H1 (cell line): Measurements from ENCODE around the gene LRRC14B. TPM values are rescaled to one million over a fixed set of nuclear protein-coding genes. Genes with fewer than 3 reads are reported as not detected.

ENCODE experiments used
- CTCF ChIA-PET: fragments of 300-600 bp; sonication (Branson Sonifier 250); formaldehyde crosslinking; loops from one replicate; lab custom pipeline; 2021; ENCODE audit not compliant: partially characterized antibody; lab: Charles Lee
- POLR2A ChIA-PET: fragments of 300-600 bp; sonication (Branson Sonifier 250); formaldehyde crosslinking; loops from one replicate; lab custom pipeline; 2021; ENCODE audit warnings: inconsistent platforms; ENCODE audit not compliant: partially characterized antibody; lab: Charles Lee
- DNase-seq, 2 experiments: peaks; one replicate each; pipeline versions ENCODE4 v3.0.0 to v3.0.0-alpha.2; 2010 to 2022; ENCODE audit warnings: low spot score in 2 of 2, low read depth in 1 of 2, mixed read lengths in 1 of 2
- FAIRE-seq: peaks from 2 replicates; lab custom pipeline; 2011; peaks lifted over from hg19 to GRCh38; lab: Jason Lieb, UNC
- H2AFZ ChIP-seq: 2 replicates; pipeline ENCODE4 v1.8.1; 2012; ENCODE audit warnings: low read length, inconsistent platforms
- H2AK5ac ChIP-seq: 2 replicates; pipeline ENCODE4 v1.6.1; 2013; ENCODE audit warnings: low read depth, low read length
- H2BK120ac ChIP-seq: replicated peaks from 2 replicates; pipeline ENCODE3; 2013; ENCODE audit warnings: low read depth, low read length, inconsistent platforms
- H2BK12ac ChIP-seq: 2 replicates; pipeline ENCODE4 v1.6.1; 2013; ENCODE audit warnings: low read depth, low read length
- H2BK15ac ChIP-seq: 2 replicates; pipeline ENCODE4 v1.6.1; 2013; ENCODE audit warnings: low read length
- H2BK20ac ChIP-seq: 2 replicates; pipeline ENCODE4 v1.6.1; 2013; ENCODE audit warnings: low read length
- H2BK5ac ChIP-seq: 2 replicates; pipeline ENCODE4 v1.6.1; 2013; ENCODE audit warnings: low read depth, low read length
- H3K14ac ChIP-seq: 2 replicates; pipeline ENCODE4 v1.6.1; 2013; ENCODE audit warnings: inconsistent platforms; ENCODE audit not compliant: insufficient read length
- H3K18ac ChIP-seq: 2 replicates; pipeline ENCODE4 v1.6.1; 2013; ENCODE audit warnings: low read length; ENCODE audit errors: extremely low read depth
- H3K23ac ChIP-seq: 2 replicates; pipeline ENCODE4 v1.6.1; 2013; ENCODE audit warnings: inconsistent platforms; ENCODE audit not compliant: insufficient read length
- H3K23me2 ChIP-seq: 2 replicates; pipeline ENCODE4 v1.6.1; 2013; ENCODE audit warnings: low read depth, low read length
- H3K27ac ChIP-seq: 2 replicates; pipeline ENCODE4 v1.6.1; 2011; ENCODE audit warnings: low read depth, low read length, inconsistent platforms
- H3K27me3 ChIP-seq, 4 experiments: replicated peaks in 1 of 4; 1 replicate in 1 of 4; 2 replicates in 3 of 4; pipeline versions ENCODE4 v1.6.1 to v1.8.1; 2011 to 2013; ENCODE audit warnings: low read length in 3 of 4, mild to moderate bottlenecking in 3 of 4, inconsistent platforms in 2 of 4, mixed read lengths in 2 of 4, moderate library complexity in 1 of 4; ENCODE audit not compliant: control insufficient read depth in 3 of 4, insufficient read depth in 3 of 4; ENCODE audit errors: extremely low read depth in 1 of 4
- H3K36me3 ChIP-seq, 4 experiments: 2 replicates each; pipeline versions ENCODE4 v1.6.1 to v1.8.1; 2011 to 2013; ENCODE audit warnings: mild to moderate bottlenecking in 4 of 4, low read length in 3 of 4, moderate library complexity in 2 of 4, control low read depth in 1 of 4, inconsistent platforms in 1 of 4; ENCODE audit not compliant: insufficient read depth in 4 of 4, control insufficient read depth in 2 of 4
- H3K4ac ChIP-seq: replicated peaks from 2 replicates; pipeline ENCODE3; 2013; ENCODE audit warnings: low read length, low read depth, mixed read lengths, inconsistent platforms; ENCODE audit not compliant: insufficient read length
- H3K4me1 ChIP-seq, 4 experiments: replicated peaks in 1 of 4; 1 replicate in 1 of 4; 2 replicates in 3 of 4; pipeline versions ENCODE4 v1.6.1 to v1.8.1; 2011 to 2013; ENCODE audit warnings: low read length in 3 of 4, inconsistent platforms in 2 of 4, mixed read lengths in 1 of 4; ENCODE audit not compliant: insufficient read depth in 4 of 4, control insufficient read depth in 3 of 4
- H3K4me2 ChIP-seq, 2 experiments: 2 replicates each; pipeline versions ENCODE4 v1.6.1 to v1.8.1; 2011 to 2013; ENCODE audit warnings: low read depth in 2 of 2, low read length in 2 of 2, control low read depth in 1 of 2, inconsistent platforms in 1 of 2, mild to moderate bottlenecking in 1 of 2; ENCODE audit not compliant: insufficient read depth in 1 of 2
- H3K4me3 ChIP-seq, 4 experiments: fragments of 200-600, 300-600 bp in 1 of 4; sonication (generic), shearing (Covaris generic), sonication (Bioruptor Twin) in 1 of 4; 2 replicates each; pipeline versions ENCODE4 v1.5.1 to v1.8.1; 2011 to 2016; ENCODE audit warnings: low read length in 4 of 4, low read depth in 3 of 4, control low read depth in 2 of 4, inconsistent platforms in 2 of 4, mild to moderate bottlenecking in 2 of 4, mixed read lengths in 1 of 4, moderate library complexity in 1 of 4; ENCODE audit not compliant: insufficient read depth in 2 of 4; ENCODE audit errors: extremely low read depth in 1 of 4
- H3K56ac ChIP-seq: replicated peaks from 2 replicates; pipeline ENCODE3; 2013; ENCODE audit warnings: low read depth, mild to moderate bottlenecking, mixed read lengths, low read length, inconsistent platforms; ENCODE audit not compliant: insufficient read length
- H3K79me1 ChIP-seq: 2 replicates; pipeline ENCODE4 v1.6.1; 2013; ENCODE audit warnings: low read depth, low read length, control low read depth
- H3K79me2 ChIP-seq, 2 experiments: 2 replicates each; pipeline versions ENCODE4 v1.6.1 to v1.8.1; 2012 to 2013; ENCODE audit warnings: low read length in 2 of 2, mild to moderate bottlenecking in 2 of 2, inconsistent platforms in 1 of 2; ENCODE audit not compliant: insufficient read depth in 2 of 2, control insufficient read depth in 1 of 2
- H3K9ac ChIP-seq, 4 experiments: replicated peaks in 1 of 4; 1 replicate in 1 of 4; 2 replicates in 3 of 4; pipeline versions ENCODE4 v1.6.1 to v1.8.1; 2011 to 2013; ENCODE audit warnings: low read depth in 3 of 4, low read length in 3 of 4, control low read depth in 2 of 4, mild to moderate bottlenecking in 2 of 4, moderate library complexity in 2 of 4, inconsistent platforms in 1 of 4; ENCODE audit errors: extremely low read depth in 1 of 4
- H3K9me3 ChIP-seq, 2 experiments: 2 replicates each; pipeline versions ENCODE4 v1.6.1 to v1.8.1; 2012 to 2013; ENCODE audit warnings: mild to moderate bottlenecking in 2 of 2, moderate library complexity in 2 of 2, control low read depth in 1 of 2, inconsistent platforms in 1 of 2, low read depth in 1 of 2, low read length in 1 of 2, mixed read lengths in 1 of 2; ENCODE audit not compliant: insufficient read depth in 2 of 2
- H4K20me1 ChIP-seq, 2 experiments: replicated peaks in 1 of 2; 2 replicates each; pipeline versions ENCODE3 to v1.8.1; 2011 to 2013; ENCODE audit warnings: inconsistent platforms in 2 of 2, low read length in 2 of 2, mild to moderate bottlenecking in 1 of 2; ENCODE audit not compliant: insufficient read depth in 2 of 2, control insufficient read depth in 1 of 2
- H4K5ac ChIP-seq: 2 replicates; pipeline ENCODE4 v1.6.1; 2013; ENCODE audit warnings: low read length, low read depth, mixed read lengths, inconsistent platforms; ENCODE audit not compliant: insufficient read length
- H4K8ac ChIP-seq: 2 replicates; pipeline ENCODE4 v1.8.0; 2013; ENCODE audit warnings: mild to moderate bottlenecking, moderate library complexity, low read length, inconsistent platforms; ENCODE audit not compliant: insufficient read depth; ENCODE audit errors: extremely low read depth
- H4K91ac ChIP-seq: replicated peaks from 2 replicates; pipeline ENCODE3; 2013; ENCODE audit warnings: low read length, mixed read lengths, inconsistent platforms; ENCODE audit not compliant: insufficient read length
- CBX8 ChIP-seq: fragments of 300-800, 300-1000 bp; sonication (generic); IDR thresholded peaks from 2 replicates; pipeline ENCODE4 v1.7.1; 2016; ENCODE audit warnings: low read depth, low read length, borderline replicate concordance
- CHD1 ChIP-seq: IDR thresholded peaks from 2 replicates; pipeline ENCODE4 v1.6.1; 2012; ENCODE audit warnings: low read depth, low read length, improper control_type of control experiment
- RNF2 ChIP-seq: fragments of 200-900, 300-1000 bp; sonication (generic); IDR thresholded peaks from 2 replicates; pipeline ENCODE4 v1.7.1; 2016; ENCODE audit warnings: borderline replicate concordance, low read depth, mild to moderate bottlenecking, antibody characterized with exemption, low read length; ENCODE audit not compliant: poor library complexity, severe bottlenecking; ENCODE audit errors: missing control alignments
- SIRT6 ChIP-seq: IDR thresholded peaks from one replicate; pipeline ENCODE4 v1.7.1; 2012; ENCODE audit warnings: low read length, inconsistent platforms
- WGBS, 2 experiments: shearing (Covaris generic) in 1 of 2; methylation state at CpG; one replicate each; pipeline versions ENCODE4 v1.1.6 to v1.1.7; 2013 to 2015; ENCODE audit warnings: low lambda C conversion rate in 2 of 2, mixed read lengths in 2 of 2, inconsistent platforms in 1 of 2, low coverage in 1 of 2, missing lambda C conversion rate in 1 of 2; ENCODE audit not compliant: insufficient replicate concordance in 2 of 2, insufficient coverage in 1 of 2, insufficient read length in 1 of 2; ENCODE audit errors: extremely low coverage in 1 of 2, missing lambda C conversion rate in 1 of 2; 5-methylcytosine and 5-hydroxymethylcytosine counted together
- polyA plus RNA-seq, 7 experiments: library from polyadenylated mRNA; depleted of rRNA in 3 of 7; stranded (reverse) in 5 of 7; unstranded in 2 of 7; fragments of >200 nt in 5 of 7; fragments of 200-250 nt in 2 of 7; gene quantifications; 1 replicate in 5 of 7; 2 replicates in 1 of 7; 4 replicates in 1 of 7; pipeline versions ENCODE4 v1.2.1 to v1.2.3, GENCODE V29; 2011 to 2013; ENCODE audit warnings: missing spikeins in 2 of 7, mixed read lengths in 2 of 7
- total RNA-seq: library from RNA; stranded (reverse); fragmentation: NEBNext Ultra II Directional; extraction: Animal tissue kit (Norgen Biotek cat#: 25700); gene quantifications from 2 replicates; pipeline ENCODE4 v1.2.1, GENCODE V29; 2021

LRRC14B gene
- total and polyA plus RNA-seq, 2 of the 8 experiments (the other 6 are each of a cell fraction or from before 2014, with no cell fraction given) = not detected

GRCh38 chr5:189976-190365 is 1.3 kb upstream of the LRRC14B start:
- H3K23me2 ChIP-seq = no peaks in the 10 kb centered on the region
- CTCF ChIA-PET = interaction anchor here (0.6 to 2.0 kb wide), 8 partner anchors 11 to 151 kb away, joined by 3 to 12 read pairs (median 4); partner anchors contain the start of genes CCDC127, PDCD6 and SDHA
- no peak overlapping the region for H4K5ac ChIP-seq
- H2BK5ac ChIP-seq = no peak overlapping the region
- no peak overlapping the region for H2BK120ac ChIP-seq
- H3K27me3 ChIP-seq = no peaks in the 10 kb centered on the region
- WGBS, 2 experiments = 81% methylated on average over 11 of the region's 11 CpGs; no CpG with 5 or more reads in 1 of the 2 experiments
- no peak overlapping the region for H3K4me2 ChIP-seq
- peak overlapping the region; percentile 65; the same call in 1 of the 2 replicates for H4K8ac ChIP-seq
- H2AFZ ChIP-seq = no peak overlapping the region
- H2BK20ac ChIP-seq = no peak overlapping the region
- H3K79me2 ChIP-seq = no peaks in the 10 kb centered on the region
- no peak overlapping the region for H2BK15ac ChIP-seq
- no peak overlapping the region for H3K4ac ChIP-seq
- FAIRE-seq = no peak
- H3K36me3 ChIP-seq = no peaks in the 10 kb centered on the region
- peaks cover 0 to 12% (median 9%) of the 10 kb centered on the region in 4 experiments; a peak in 5 of 7 replicates for H3K4me1 ChIP-seq
- no peak overlapping the region for H3K4me3 ChIP-seq
- POLR2A ChIA-PET = interaction anchor here (2.0 to 3.1 kb wide), 2 partner anchors 13 to 28 kb away, joined by 5 to 11 read pairs; partner anchors contain the start of genes CCDC127 and SDHA
- no peak overlapping the region for H2AK5ac ChIP-seq
- peaks cover 3 to 12% of the 10 kb centered on the region in 2 experiments for H4K20me1 ChIP-seq
- no peaks in the 10 kb centered on the region; the same call in 1 of the 2 replicates for H3K79me1 ChIP-seq
- H3K9ac ChIP-seq = no peak overlapping the region
- no peak overlapping the region for H3K18ac ChIP-seq
- H3K27ac ChIP-seq = no peak overlapping the region
- H4K91ac ChIP-seq = peak overlapping the region; percentile 6
- no peak overlapping the region for H2BK12ac ChIP-seq
- DNase-seq = no peak
- H3K9me3 ChIP-seq = no peaks in the 10 kb centered on the region
- no peak overlapping the region for H3K56ac ChIP-seq
- no peak overlapping the region for H3K23ac ChIP-seq
- H3K14ac ChIP-seq = no peak overlapping the region
- no peak for TF ChIP-seq CBX8
- no peak for TF ChIP-seq CHD1
- TF ChIP-seq SIRT6 = no peak
- no peak for TF ChIP-seq RNF2
